Spleen (tissue), 11 donors: ENCODE results near the gene TACC2. TPM values are rescaled to one million over a fixed set of nuclear protein-coding genes. Genes with fewer than 3 reads are reported as not detected.

ENCODE experiments used
- DNase-seq: peaks from one replicate; pipeline ENCODE4 v3.0.0-alpha.2; 2020
- H3K27ac ChIP-seq, 8 donors: fragments of 200-600 bp; sonication (generic) in 7 of 8; 1 replicate in 4 of 8; 2 replicates in 4 of 8; pipeline versions ENCODE4 v1.5.0 to v1.8.0; 2016 to 2021; ENCODE audit warnings: inconsistent platforms in 4 of 8, mild to moderate bottlenecking in 4 of 8, moderate library complexity in 1 of 8
- H3K27me3 ChIP-seq, 7 donors: fragments of 200-600 bp; sonication (generic) in 6 of 7; replicated peaks in 1 of 7; 1 replicate in 4 of 7; 2 replicates in 3 of 7; pipeline versions ENCODE4 v1.5.0 to v1.8.0; 2016 to 2021; ENCODE audit warnings: inconsistent platforms in 3 of 7, mild to moderate bottlenecking in 1 of 7
- H3K36me3 ChIP-seq, 6 donors: fragments of 200-600 bp; sonication (generic) in 5 of 6; 1 replicate in 4 of 6; 2 replicates in 2 of 6; pipeline versions ENCODE4 v1.5.0 to v1.8.0; 2016 to 2021; ENCODE audit warnings: inconsistent platforms in 2 of 6
- H3K4me1 ChIP-seq, 6 donors: fragments of 200-600 bp; sonication (generic) in 5 of 6; 1 replicate in 3 of 6; 2 replicates in 3 of 6; pipeline versions ENCODE4 v1.5.0 to v1.8.0; 2016 to 2021; ENCODE audit warnings: inconsistent platforms in 3 of 6
- H3K4me3 ChIP-seq, 8 donors: fragments of 200-600 bp; sonication (generic) in 7 of 8; 1 replicate in 4 of 8; 2 replicates in 4 of 8; pipeline versions ENCODE4 v1.5.0 to v1.8.0; 2016 to 2021; ENCODE audit warnings: inconsistent platforms in 4 of 8, mild to moderate bottlenecking in 4 of 8, moderate library complexity in 2 of 8
- H3K9me3 ChIP-seq, 8 donors: fragments of 200-600 bp; sonication (generic) in 7 of 8; 1 replicate in 4 of 8; 2 replicates in 4 of 8; pipeline versions ENCODE4 v1.5.0 to v1.8.0; 2016 to 2021; ENCODE audit warnings: inconsistent platforms in 4 of 8
- POLR2A ChIP-seq, 3 donors: fragments of 450-650 bp; IDR thresholded peaks; one replicate each; pipeline ENCODE4 v1.5.1; 2017; ENCODE audit warnings: antibody characterized with exemption in 3 of 3, mild to moderate bottlenecking in 1 of 3
- POLR2AphosphoS5 ChIP-seq, 3 donors: sonication (generic); formaldehyde crosslinking; IDR thresholded peaks; one replicate each; pipeline ENCODE4 v1.5.1; 2017; ENCODE audit warnings: antibody characterized with exemption in 3 of 3
- WGBS, 5 donors: extraction: QIAGEN DNeasy Blood & Tissue Kit in 3 of 5; methylation state at CpG; one replicate each; pipeline versions ENCODE4 v1.1.5 to v1.1.7; 2013 to 2018; 5-methylcytosine and 5-hydroxymethylcytosine counted together
- intact Hi-C: fragments of 100-400 bp; cut with DNase I; formaldehyde crosslinking; loops from one replicate; pipeline ENCODE4 v1.15.0; 2023; ENCODE audit warnings: low total_unique reads
- polyA plus RNA-seq, 3 donors: library from polyadenylated mRNA; stranded (reverse); fragments of 200-250 nt; gene quantifications; one replicate each; pipeline ENCODE4 v1.2.1, GENCODE V29; 2013
- total RNA-seq, 7 donors: library from RNA; depleted of rRNA in 3 of 7; stranded (reverse); fragments of >200 nt in 3 of 7; fragmentation: NEBNext Ultra II Directional in 4 of 7; extraction: Animal tissue kit (Norgen Biotek cat#: 25700) in 4 of 7; gene quantifications; one replicate each; pipeline versions ENCODE4 v1.1.0 to v1.2.1, GENCODE V29; 2016 to 2021
- TF ChIP-seq, protein P1 (sequence below), 11 experiments: fragments of 200-600 bp in 7 of 11; fragments of 450-650 bp in 4 of 11; sonication (generic) in 4 of 11; IDR thresholded peaks in 8 of 11; conservative IDR thresholded peaks in 3 of 11; 1 replicate in 7 of 11; 2 replicates in 4 of 11; pipeline versions ENCODE4 v1.4.0 to v1.8.0; 2016 to 2021; ENCODE audit warnings: antibody characterized with exemption in 11 of 11, inconsistent platforms in 4 of 11, mild to moderate bottlenecking in 1 of 11
- donor health status: healthy with polysubstance abuse.
- donor health status: DM: no; HTN: no; CAD: no; lungs with moderate emphysema.
- donor health status: DM: no; HTN: no; CAD: no.
- donor health status: Bipolar disorder and iron deficiency.
- donor health status: healthy.
- donor health status: DM: no; HTN: no; CAD: no.
- donor health status: DM: yes; HTN: yes; CAD: no.

TACC2 gene
- total and polyA plus RNA-seq, 10 donors, result 2.4 to 13.9 (median 4.5) TPM

DNA sequence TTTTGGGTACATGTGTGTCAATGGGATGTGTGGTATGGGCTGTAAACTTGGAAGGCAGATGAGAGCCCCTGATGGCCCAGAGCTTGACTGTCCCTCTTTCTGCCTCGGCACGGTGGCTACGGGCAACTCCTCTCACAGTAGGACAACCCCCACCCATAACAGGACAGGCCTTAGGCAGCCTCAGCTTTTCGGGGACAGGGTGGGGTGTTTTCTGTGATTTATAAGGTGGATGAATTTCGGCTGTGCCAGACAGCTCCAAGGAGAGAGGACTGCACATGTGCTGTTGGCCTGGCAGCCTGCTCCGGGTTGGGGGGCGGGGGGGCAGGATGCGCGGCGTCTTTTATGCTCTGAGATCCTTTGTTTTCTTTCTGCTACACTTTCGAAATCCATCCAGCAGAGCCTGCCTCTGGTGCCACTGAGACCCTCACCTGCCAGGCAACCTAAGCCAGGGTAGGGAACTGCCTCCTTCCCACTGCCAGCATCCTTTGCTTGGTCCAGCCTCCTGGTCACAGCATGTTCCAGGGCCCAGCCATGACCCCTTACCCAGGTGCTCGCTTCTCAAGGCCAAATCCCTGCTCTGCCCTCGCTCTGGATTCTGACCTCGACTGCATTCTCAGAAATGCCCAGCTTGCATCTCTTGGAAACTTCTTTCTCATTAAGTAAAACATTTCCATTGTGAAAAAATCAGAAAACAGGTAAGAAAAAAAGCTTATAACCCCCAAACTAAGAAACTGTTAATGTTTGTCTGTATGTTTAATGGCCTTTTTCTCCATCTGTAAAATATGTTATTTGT lies 266.7 kb downstream of the TACC2 start:
- no peaks in the 10 kb centered on the region for H3K27me3 ChIP-seq
- peak; percentile 47 for DNase-seq
- H3K9me3 ChIP-seq, result no peaks in the 10 kb centered on the region
- H3K36me3 ChIP-seq, result peaks cover 0 to 6% (median 0%) of the 10 kb centered on the region in 6 donors
- no peak overlapping the region for H3K4me3 ChIP-seq
- intact Hi-C loops, result no loop called here
- H3K4me1 ChIP-seq, result no peaks in the 10 kb centered on the region
- WGBS, 5 donors, result 84 to 90% (median 86%) methylated on average over 11 to 14 of the region's 14 CpGs
- TF ChIP-seq POLR2A (IDR thresholded peaks at IDR 0.05) (no peak), POLR2AphosphoS5 (IDR thresholded peaks at IDR 0.05) (no peak)
- TF ChIP-seq, protein P1, sequence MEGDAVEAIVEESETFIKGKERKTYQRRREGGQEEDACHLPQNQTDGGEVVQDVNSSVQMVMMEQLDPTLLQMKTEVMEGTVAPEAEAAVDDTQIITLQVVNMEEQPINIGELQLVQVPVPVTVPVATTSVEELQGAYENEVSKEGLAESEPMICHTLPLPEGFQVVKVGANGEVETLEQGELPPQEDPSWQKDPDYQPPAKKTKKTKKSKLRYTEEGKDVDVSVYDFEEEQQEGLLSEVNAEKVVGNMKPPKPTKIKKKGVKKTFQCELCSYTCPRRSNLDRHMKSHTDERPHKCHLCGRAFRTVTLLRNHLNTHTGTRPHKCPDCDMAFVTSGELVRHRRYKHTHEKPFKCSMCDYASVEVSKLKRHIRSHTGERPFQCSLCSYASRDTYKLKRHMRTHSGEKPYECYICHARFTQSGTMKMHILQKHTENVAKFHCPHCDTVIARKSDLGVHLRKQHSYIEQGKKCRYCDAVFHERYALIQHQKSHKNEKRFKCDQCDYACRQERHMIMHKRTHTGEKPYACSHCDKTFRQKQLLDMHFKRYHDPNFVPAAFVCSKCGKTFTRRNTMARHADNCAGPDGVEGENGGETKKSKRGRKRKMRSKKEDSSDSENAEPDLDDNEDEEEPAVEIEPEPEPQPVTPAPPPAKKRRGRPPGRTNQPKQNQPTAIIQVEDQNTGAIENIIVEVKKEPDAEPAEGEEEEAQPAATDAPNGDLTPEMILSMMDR (IDR thresholded peaks at IDR 0.05 in 8 of 11, conservative IDR thresholded peaks at IDR 0.05 in 3 of 11), result no peak
- H3K27ac ChIP-seq, result no peak overlapping the region

GRCh38 chr10:122257041-122257440 lies 268.1 kb downstream of the TACC2 start:
- no peaks in the 10 kb centered on the region for H3K27me3 ChIP-seq
- 84 to 96% (median 88%) methylated on average over 3 of the region's 3 CpGs for WGBS, 5 donors
- peaks cover 0 to 6% (median 0%) of the 10 kb centered on the region in 6 donors for H3K36me3 ChIP-seq
- TF ChIP-seq, protein P1 (IDR thresholded peaks at IDR 0.05 in 8 of 11, conservative IDR thresholded peaks at IDR 0.05 in 3 of 11), result no peak
- no peak for TF ChIP-seq POLR2AphosphoS5 (IDR thresholded peaks at IDR 0.05)
- no peak for TF ChIP-seq POLR2A (IDR thresholded peaks at IDR 0.05)
- no peak overlapping the region for H3K27ac ChIP-seq
- H3K9me3 ChIP-seq, result peaks cover 0 to 11% (median 7%) of the 10 kb centered on the region in 8 donors
- peak; percentile 10 for DNase-seq
- H3K4me3 ChIP-seq, result no peak overlapping the region
- intact Hi-C loops, result no loop called here
- H3K4me1 ChIP-seq, result no peaks in the 10 kb centered on the region

DNA sequence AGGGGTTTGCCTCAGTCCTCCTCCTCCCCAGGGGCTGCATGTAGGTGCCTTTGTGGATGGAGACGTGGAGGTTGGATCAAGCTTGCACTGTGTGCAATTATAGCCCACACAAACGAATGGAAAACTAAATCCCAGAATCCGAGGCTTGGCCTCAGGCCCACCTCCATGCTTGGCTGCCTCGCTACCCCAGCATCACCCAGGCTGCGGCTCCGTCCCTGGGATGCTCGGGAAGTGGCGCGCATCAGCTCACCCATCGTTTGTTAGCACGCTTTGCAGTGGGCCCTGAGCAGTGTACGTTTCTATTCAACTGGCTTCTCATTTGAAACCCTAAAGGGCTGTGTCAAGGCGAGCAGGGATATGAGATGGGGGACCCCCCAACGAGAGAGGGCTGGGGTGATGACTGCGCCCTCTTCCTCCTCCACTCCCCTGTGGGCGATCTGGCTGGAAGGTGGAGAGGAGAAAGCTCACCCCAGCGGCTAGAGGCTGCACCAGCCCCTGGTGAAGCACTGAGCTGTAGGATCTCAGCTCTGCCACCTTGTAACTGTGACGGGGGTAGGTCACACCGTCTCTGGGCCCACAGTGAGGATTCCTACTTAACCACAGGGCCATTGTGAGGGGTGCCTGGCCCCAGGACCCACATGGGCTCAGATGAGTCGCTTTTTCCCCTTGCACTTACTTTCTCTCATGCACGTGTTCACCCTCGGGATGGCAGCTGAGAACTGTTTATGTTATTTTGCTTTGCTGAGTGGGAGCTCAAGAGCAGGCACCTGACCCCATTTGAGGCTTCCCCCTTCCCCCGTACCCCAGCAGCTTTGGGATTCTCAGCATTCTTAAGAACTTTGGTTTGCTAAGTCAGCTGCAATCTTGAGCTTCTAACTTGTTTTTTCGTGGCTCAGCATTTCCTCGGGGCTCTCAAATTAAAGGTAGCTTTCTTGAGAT lies 269.4 kb downstream of the TACC2 start:
- TF ChIP-seq, protein P1 (IDR thresholded peaks at IDR 0.05 in 8 of 11, conservative IDR thresholded peaks at IDR 0.05 in 3 of 11), result no peak
- TF ChIP-seq POLR2A (IDR thresholded peaks at IDR 0.05) (no peak), POLR2AphosphoS5 (IDR thresholded peaks at IDR 0.05) (no peak)
- Histone ChIP-seq H3K27ac (no peak overlapping the region), H3K36me3 (peaks cover 0 to 2% (median 0%) of the 10 kb centered on the region in 6 donors), H3K27me3 (no peaks in the 10 kb centered on the region), H3K4me3 (no peak overlapping the region), H3K9me3 (peaks cover 0 to 25% (median 20%) of the 10 kb centered on the region in 8 donors), H3K4me1 (no peaks in the 10 kb centered on the region)
- 66 to 74% (median 70%) methylated on average over 21 to 25 of the region's 25 CpGs for WGBS, 5 donors
- intact Hi-C loops, result no loop called here
- DNase-seq, result peak; percentile 62
